HAP-1 (cell line): ENCODE results near the gene LTO1.

ENCODE experiments used
- DNase-seq, 2 experiments: peaks; one replicate each; pipeline ENCODE4 v3.0.0-alpha.2; 2016 to 2020; ENCODE audit warnings: low spot score in 2 of 2
- H3K27me3 ChIP-seq: fragments of 250-450 bp; sonication (Bioruptor Pico); 2 replicates; pipeline ENCODE4 v1.5.1; 2020; ENCODE audit warnings: low read depth, mild to moderate bottlenecking, moderate library complexity
- H3K36me3 ChIP-seq: fragments of 250-450 bp; sonication (Bioruptor Pico); replicated peaks from 2 replicates; pipeline ENCODE4 v1.5.1; 2020; ENCODE audit warnings: mild to moderate bottlenecking
- H3K4me1 ChIP-seq: fragments of 250-450 bp; sonication (Bioruptor Pico); 2 replicates; pipeline ENCODE4 v1.5.1; 2020; ENCODE audit warnings: mild to moderate bottlenecking
- H3K4me3 ChIP-seq: fragments of 250-450 bp; sonication (Bioruptor Pico); 2 replicates; pipeline ENCODE4 v1.5.1; 2020; ENCODE audit warnings: mild to moderate bottlenecking, moderate library complexity
- H3K9me3 ChIP-seq: fragments of 250-450 bp; sonication (Bioruptor Pico); 2 replicates; pipeline ENCODE4 v1.5.1; 2020; ENCODE audit warnings: mild to moderate bottlenecking, moderate library complexity
- in situ Hi-C: fragments of 300-500 bp; cut with MboI; formaldehyde crosslinking; loops from 3 replicates; pipeline ENCODE4 v1.14.3; 2020; ENCODE audit warnings: low sequenced_read_pairs, inconsistent platforms, mixed read lengths

The LTO1 gene

GRCh38 chr11:69682681-69683326 is 7.7 kb upstream of the LTO1 start:
- Histone ChIP-seq H3K36me3 (no peaks in the 10 kb centered on the region), H3K4me3 (no peak overlapping the region), H3K9me3 (no peaks in the 10 kb centered on the region), H3K27me3 (no peaks in the 10 kb centered on the region), H3K4me1 (no peaks in the 10 kb centered on the region)
- DNase-seq = no peak
- in situ Hi-C loops = loop anchor here (10.0 kb wide), 1 partner anchor 232 kb away; no protein-coding TSS in a partner anchor

DNA sequence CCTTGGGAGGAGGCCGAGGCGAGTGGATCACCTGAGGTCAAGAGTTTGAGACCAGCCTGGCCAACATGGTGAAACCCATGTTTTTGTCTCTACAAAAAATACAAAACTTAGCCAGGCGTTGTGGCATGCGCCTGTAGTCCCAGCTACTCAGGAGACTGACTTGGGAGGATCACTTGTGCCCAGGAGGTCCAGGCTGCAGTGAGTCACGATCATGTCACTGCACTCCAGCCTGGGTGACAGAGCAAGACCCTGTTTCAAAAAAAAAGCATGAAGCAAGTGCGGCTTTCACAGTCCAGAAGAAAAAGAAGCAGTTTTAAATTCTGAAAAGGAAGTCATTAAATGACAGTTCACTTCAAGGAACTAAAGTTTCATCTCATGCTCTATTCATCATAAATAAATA is 7.1 kb upstream of the LTO1 start:
- no peak overlapping the region for H3K4me3 ChIP-seq
- in situ Hi-C loops = loop anchor here (10.0 kb wide), 1 partner anchor 233 kb away; no protein-coding TSS in a partner anchor
- no peaks in the 10 kb centered on the region for H3K4me1 ChIP-seq
- DNase-seq = no peak
- no peaks in the 10 kb centered on the region for H3K36me3 ChIP-seq
- no peaks in the 10 kb centered on the region for H3K9me3 ChIP-seq
- H3K27me3 ChIP-seq = no peaks in the 10 kb centered on the region

GRCh38 chr11:69680688-69681087 is 5.5 kb upstream of the LTO1 start:
- Histone ChIP-seq H3K4me1 (no peaks in the 10 kb centered on the region), H3K9me3 (no peaks in the 10 kb centered on the region), H3K4me3 (no peak overlapping the region), H3K27me3 (no peaks in the 10 kb centered on the region), H3K36me3 (no peaks in the 10 kb centered on the region)
- in situ Hi-C loops = loop anchor here (10.0 kb wide), 1 partner anchor 234 kb away; no protein-coding TSS in a partner anchor
- DNase-seq = no peak

GRCh38 chr11:69677749-69678148 is 2.6 kb upstream of the LTO1 start:
- Histone ChIP-seq H3K36me3 (peaks cover 7% of the 10 kb centered on the region; the same call in 1 of the 2 replicates), H3K4me1 (0 out of 2 replicates have a peak, but pooled peaks cover 3% of the 10 kb centered on the region), H3K4me3 (no peak overlapping the region), H3K9me3 (no peaks in the 10 kb centered on the region), H3K27me3 (no peaks in the 10 kb centered on the region)
- in situ Hi-C loops = no loop called here
- no peak for DNase-seq

- no peaks in the 10 kb centered on the region for H3K9me3 ChIP-seq
- in situ Hi-C loops = loop anchor here (25.0 kb wide), 1 partner anchor 1412 kb away; the partner anchor contains the start of gene C11orf24
- H3K27me3 ChIP-seq = no peaks in the 10 kb centered on the region
- peaks cover 3% of the 10 kb centered on the region for H3K4me1 ChIP-seq
- H3K36me3 ChIP-seq = peaks cover 15% of the 10 kb centered on the region
- peak overlapping the region; percentile 92 for H3K4me3 ChIP-seq
- no peak for DNase-seq
These were observed 777 bp downstream of the LTO1 start for GRCh38 chr11:69674267-69674885.

DNA sequence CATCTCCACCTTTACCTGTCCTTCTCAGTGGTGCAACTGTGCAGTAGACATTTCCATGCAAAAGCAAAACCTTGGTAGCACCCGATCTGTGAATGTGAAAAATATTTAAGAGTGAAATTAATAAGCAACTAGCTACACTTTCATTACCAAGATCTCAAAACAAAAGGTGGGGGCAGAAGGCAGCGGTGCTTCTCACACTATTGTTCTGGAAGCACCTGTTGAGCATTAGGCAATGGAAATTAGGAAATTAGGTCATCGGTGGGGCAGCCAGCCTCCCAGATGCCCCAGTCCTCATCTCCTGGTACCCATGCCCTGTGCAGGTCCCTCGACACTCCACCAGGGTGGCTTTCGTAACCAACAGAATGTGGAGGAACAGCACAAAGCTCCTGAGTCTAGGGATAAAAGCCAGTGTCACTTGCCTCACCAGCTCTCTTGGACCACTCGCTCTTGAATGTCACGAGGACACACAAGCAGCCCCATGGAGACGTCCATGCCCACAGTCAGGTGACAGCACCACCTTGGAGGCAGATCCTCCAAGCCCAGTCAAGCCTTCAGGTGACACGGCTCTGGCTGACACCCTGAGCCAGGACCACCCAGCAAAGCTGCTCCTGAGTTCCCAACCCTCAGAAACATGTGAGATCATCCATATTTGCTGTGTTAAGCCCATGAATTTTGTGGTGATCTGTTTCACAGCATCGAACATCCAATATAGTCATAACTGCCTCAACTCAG is 3.3 kb downstream of the LTO1 start:
- no peak for DNase-seq
- in situ Hi-C loops = loop anchor here (25.0 kb wide), 1 partner anchor 1410 kb away; the partner anchor contains the start of gene C11orf24
- H3K4me1 ChIP-seq = peaks cover 3% of the 10 kb centered on the region
- peaks cover 24% of the 10 kb centered on the region for H3K36me3 ChIP-seq
- H3K9me3 ChIP-seq = no peaks in the 10 kb centered on the region
- no peak overlapping the region for H3K4me3 ChIP-seq
- no peaks in the 10 kb centered on the region for H3K27me3 ChIP-seq

GRCh38 chr11:69670158-69670845 is 4.9 kb downstream of the LTO1 start:
- Histone ChIP-seq H3K4me1 (peaks cover 3% of the 10 kb centered on the region), H3K9me3 (no peaks in the 10 kb centered on the region), H3K27me3 (no peaks in the 10 kb centered on the region), H3K4me3 (no peak overlapping the region), H3K36me3 (peaks cover 24% of the 10 kb centered on the region)
- in situ Hi-C loops = loop anchor here (25.0 kb wide), 1 partner anchor 1408 kb away; the partner anchor contains the start of gene C11orf24
- DNase-seq = peak; percentile 75 to 89

- in situ Hi-C loops = loop anchor here (25.0 kb wide), 1 partner anchor 1407 kb away; the partner anchor contains the start of gene C11orf24
- peaks cover 22% of the 10 kb centered on the region for H3K36me3 ChIP-seq
- H3K9me3 ChIP-seq = no peaks in the 10 kb centered on the region
- no peaks in the 10 kb centered on the region for H3K27me3 ChIP-seq
- H3K4me1 ChIP-seq = peaks cover 3% of the 10 kb centered on the region
- DNase-seq = no peak
- no peak overlapping the region for H3K4me3 ChIP-seq
These were observed 5.7 kb downstream of the LTO1 start for GRCh38 chr11:69669486-69669885.

DNA sequence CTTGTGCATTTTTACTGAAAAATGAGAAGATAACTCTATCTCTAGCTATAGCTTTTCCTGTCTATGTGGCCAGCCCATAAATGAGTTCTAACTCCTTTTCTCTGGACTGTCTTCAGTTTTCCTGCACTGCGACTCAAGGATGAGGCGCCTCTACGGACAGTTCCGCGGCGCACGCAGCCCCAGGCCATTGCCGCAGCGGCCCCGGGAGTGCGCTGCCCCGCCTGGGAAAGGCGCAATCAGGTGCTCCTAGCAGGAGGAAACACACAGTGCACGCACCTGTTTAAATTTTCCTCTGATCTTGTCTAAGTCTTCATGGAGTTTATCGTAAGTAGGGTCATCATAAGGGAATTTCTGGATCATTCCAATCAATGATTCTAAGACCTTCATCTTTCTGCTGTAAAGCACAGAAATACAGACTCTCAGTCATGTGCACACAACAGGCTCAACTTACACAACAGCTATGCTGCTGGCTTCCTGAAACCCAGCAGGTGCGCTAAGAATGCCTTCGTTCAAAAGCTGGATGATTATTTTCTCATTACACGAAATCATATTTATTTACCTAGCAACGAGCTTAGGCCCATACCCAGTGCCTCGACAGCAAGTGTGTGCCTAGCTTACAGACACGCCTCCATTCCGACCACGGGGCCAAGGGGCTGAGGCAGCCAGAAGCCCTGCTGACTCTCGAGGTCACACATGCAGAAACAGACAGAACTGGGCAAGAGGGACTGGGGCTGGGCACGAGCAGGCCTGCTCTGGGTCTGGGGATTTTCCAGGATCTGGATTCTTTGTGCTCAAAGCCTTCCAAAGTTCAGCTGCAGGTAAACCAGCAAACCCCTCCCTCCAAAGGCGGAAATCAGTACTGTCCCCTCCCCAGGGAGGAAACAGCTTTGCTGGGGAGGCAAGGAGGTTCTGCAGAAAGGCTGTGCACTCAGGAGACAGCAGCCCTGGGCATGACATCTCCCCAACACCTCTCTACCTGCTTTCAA is 7.2 kb downstream of the LTO1 start:
- no peak for DNase-seq
- H3K36me3 ChIP-seq = peaks cover 18% of the 10 kb centered on the region
- no peaks in the 10 kb centered on the region for H3K9me3 ChIP-seq
- in situ Hi-C loops = loop anchor here (25.0 kb wide), 1 partner anchor 1406 kb away; the partner anchor contains the start of gene C11orf24
- H3K27me3 ChIP-seq = no peaks in the 10 kb centered on the region
- H3K4me1 ChIP-seq = no peaks in the 10 kb centered on the region; the same call in none of the 2 replicates
- no peak overlapping the region for H3K4me3 ChIP-seq

- no peaks in the 10 kb centered on the region for H3K27me3 ChIP-seq
- no peaks in the 10 kb centered on the region for H3K9me3 ChIP-seq
- in situ Hi-C loops = loop anchor here (25.0 kb wide), 1 partner anchor 1405 kb away; the partner anchor contains the start of gene C11orf24
- no peaks in the 10 kb centered on the region; the same call in none of the 2 replicates for H3K4me1 ChIP-seq
- H3K4me3 ChIP-seq = no peak overlapping the region
- no peak for DNase-seq
- H3K36me3 ChIP-seq = peaks cover 18% of the 10 kb centered on the region
These were observed 8.2 kb downstream of the LTO1 start for GRCh38 chr11:69666752-69667536.

DNA sequence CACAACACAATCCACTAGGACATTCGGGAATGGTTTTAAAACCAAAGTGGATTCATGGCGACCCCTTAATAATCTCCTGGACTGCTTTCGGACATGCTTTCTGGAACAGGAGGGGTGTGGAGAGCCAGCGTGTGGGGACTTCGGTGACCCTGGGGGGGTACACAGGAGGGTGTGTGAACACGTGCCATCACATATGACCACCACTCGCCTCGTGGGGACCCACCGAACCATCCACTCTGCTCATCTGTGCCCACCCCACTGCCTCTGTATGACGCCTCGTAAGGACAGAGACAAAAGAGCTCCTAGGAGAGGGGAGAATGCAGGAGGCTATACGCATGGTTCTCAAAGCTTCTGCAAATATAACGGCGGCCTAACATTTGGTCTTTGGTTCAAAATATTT is 8.9 kb downstream of the LTO1 start:
- in situ Hi-C loops = loop anchor here (25.0 kb wide), 1 partner anchor 1404 kb away; the partner anchor contains the start of gene C11orf24

More for the DNA sequence above, 8.9 kb downstream of the LTO1 start:
- H3K4me3 ChIP-seq = no peak overlapping the region
- no peak for DNase-seq
- peaks cover 12% of the 10 kb centered on the region for H3K36me3 ChIP-seq
- no peaks in the 10 kb centered on the region for H3K27me3 ChIP-seq
- no peaks in the 10 kb centered on the region; the same call in none of the 2 replicates for H3K4me1 ChIP-seq
- H3K9me3 ChIP-seq = no peaks in the 10 kb centered on the region
